EL (cell line): ENCODE results near the gene HIPK2.

ENCODE experiments used
- DNase-seq: peaks from one replicate; pipeline ENCODE4 v3.0.0-alpha.2; 2016

The HIPK2 gene

DNA sequence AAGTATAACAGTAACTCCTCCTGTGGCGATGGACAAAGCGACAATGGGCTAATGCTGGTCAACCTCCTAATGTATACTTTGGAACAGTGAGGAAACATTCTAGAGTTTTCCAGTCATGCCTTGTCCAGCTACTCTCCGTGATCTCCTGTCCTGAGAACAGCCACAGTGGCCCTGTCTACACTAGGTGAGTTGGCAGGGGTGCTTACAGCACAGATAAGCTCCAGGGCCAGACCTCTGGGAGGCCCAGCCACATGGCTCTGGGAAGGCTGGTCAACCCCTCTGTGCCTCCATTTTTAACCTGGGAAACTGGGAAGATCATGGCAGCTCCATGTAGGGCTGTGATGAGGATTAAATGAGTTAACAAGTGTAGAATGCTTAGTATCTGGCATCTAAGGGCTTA is 197.4 kb downstream of the HIPK2 start:
- DNase-seq, result no peak

DNA sequence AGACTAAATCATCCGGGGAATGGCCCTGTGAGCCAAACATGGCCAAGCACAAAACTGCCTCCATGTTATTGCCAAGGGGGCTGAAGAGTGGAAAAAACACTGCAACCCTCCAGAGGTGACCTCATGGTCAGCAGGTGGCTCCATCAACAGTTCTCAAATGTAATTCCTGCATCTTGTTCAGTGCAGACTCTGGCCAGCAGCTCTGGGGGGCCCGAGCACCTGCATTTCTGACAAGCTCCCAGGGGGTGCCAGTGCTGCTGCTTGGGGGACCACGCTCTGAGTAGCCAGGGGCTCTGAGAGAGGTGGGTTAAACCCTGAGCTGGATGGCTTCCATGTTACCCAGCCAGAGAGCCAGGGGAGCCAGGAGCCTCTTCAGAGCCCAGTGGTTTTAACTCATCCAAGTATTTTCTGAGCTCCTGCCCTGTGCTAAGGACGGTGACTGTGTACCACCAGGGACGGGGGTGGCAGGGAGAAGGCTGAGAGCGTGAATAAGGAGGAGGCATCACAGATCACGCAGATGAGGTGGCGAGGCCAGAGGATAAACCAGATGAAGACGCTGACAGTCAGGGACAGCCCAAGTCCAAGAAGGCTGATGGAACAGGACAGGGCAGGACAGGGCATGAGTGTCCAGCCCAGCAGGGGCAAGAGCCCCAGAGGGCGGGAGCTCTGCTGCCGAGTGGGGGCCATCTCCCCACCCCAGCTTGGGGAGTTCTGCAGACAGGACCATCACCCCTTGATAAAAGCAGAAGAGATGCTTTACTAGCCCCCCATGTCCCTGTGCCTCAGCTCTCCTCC is 201.4 kb downstream of the HIPK2 start:
- DNase-seq, result no peak

DNA sequence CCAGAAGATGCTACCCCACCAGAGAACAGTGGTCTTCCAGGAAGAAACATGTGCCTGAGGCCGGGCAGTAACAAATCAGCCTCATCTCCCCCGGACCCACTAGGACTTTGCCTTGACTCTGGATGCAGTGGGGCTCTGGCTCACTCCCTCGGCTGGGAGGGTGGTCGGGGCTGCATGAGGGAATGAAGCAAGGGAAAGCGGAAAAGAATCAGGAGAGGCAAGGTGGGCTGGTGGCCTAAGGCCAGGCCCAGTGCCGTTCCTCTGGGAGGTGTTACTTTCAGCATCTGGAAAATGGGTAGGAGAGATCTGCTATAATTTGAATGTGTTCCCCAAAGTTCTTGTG is 202.5 kb downstream of the HIPK2 start:
- DNase-seq, result no peak

DNA sequence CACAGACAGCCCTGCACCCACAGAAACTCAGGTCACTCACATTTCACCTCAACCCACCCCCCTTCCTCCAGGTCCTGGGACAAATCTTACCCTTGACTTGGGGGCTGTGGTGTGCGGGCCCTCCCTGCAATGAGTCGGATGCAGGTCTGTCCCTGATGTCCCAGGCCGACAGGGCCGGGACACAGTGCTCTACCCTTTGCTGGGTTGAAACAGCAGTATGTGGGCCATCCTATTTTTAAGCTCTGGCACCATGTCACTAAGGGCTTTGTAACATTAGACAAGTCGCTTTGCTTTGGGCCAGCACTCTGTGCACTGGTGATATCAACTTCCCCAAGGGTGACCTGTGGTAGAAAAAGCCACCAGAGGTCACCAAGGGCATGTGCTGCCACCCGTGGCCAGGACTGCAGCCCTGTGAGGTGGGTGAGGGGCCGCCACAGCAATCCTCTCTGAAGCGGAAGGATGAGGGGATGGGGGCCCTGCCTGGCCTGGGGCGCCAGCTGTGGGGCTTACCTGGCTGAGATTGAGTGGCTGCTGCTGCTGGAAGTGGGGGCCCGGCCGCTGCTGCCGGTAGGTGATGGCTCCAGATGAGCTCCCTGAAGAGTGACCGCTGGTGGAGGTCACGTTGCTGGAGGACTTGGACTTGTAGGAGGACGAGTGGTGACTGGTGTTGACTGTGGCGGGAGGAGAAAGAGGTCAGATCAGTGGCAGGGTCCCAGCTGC is 203.0 kb downstream of the HIPK2 start:
- no peak for DNase-seq

DNA sequence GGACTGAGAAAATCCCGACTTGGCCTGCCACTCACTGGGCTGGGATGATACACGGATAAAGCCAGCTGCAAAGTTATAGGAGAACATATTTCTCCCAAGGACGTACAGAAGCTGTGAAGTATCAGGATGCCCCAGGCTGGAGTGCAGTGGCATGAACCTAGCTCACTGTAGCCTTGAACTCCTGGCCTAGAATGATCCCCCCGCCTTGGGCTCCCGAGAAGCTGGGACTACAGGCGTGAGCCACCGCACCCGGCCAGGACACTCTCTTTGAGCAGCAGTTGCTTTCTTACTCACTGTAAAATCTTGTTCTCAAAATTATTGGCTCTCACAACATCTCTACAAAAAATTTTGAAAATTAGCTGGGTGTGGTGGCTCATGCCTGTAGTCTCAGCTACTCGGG is 203.9 kb downstream of the HIPK2 start:
- DNase-seq, result no peak

DNA sequence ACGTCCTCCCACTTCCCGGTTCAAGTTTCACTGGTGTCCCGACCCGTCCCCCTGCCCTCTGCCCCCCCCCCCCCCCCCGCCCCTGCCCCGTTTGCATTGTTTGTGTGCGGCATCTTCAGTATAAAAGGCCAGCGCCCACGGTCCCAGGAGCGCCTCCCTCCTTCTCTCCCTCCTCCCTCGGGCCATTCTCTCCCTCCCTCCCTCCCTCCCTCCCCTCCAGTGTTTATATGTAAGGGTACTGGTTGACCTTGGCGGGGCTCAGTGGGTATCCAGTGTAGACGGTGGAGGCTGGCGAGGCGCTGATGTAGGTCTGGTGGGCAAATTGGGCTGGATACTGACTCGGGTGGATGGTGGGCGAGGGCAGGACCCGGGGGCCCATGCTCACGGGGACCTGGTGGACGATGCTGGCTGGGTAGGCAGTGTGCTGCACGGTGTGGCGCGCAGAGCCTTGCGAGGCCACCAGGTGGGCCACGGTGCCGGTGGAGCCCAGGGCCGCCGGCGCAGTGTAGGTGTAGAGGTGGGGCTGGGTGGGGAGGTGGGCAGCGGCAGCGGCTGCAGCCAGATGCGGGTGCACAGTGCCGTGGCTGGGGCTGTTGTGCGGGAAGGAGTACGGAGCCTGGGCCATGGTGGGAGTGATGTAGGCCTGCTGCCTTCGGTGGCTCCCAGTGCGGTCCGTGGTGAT is 205.0 kb downstream of the HIPK2 start:
- DNase-seq, result no peak

DNA sequence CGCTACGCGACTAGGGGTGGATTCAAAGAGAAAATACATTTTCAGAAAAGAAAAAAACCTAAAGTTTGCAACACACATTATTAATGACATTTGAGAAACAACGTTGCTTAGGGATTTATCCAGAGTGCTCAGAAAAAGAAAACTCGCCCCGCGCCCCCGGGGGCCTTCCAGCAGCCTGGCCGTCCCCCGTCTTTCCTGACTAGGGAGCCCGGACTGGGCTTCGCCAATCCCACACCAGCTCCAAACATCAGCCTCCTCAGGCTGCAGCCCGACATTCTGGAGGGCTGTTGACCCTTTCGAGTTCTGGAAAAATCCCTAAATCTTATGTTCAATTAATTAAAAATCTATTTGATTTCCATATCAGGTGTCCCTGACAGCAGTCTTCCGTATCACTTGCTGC is 205.7 kb downstream of the HIPK2 start:
- no peak for DNase-seq

DNA sequence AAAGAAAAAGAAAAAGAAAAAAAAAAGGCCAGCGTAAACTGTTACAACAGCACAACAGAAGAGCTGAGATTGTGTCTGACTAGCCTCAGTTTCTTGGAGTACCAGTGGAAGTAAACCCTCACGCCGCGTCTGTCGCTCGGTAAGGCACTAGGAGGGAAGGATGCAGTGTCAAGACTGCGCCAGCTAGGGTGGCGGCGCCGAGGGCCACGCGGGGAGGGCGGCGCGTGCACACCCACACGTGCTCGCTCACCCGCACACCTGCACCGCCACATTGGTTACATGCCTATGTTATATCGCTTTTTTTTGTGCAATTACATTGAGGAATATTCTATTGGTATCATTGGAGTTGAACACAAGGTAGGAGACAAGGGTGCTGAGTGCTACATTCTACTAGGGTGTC is 206.1 kb downstream of the HIPK2 start:
- no peak for DNase-seq

- no peak for DNase-seq
Observed at GRCh38 chr7:139571190-139571589, 206.6 kb downstream of the HIPK2 start.

DNA sequence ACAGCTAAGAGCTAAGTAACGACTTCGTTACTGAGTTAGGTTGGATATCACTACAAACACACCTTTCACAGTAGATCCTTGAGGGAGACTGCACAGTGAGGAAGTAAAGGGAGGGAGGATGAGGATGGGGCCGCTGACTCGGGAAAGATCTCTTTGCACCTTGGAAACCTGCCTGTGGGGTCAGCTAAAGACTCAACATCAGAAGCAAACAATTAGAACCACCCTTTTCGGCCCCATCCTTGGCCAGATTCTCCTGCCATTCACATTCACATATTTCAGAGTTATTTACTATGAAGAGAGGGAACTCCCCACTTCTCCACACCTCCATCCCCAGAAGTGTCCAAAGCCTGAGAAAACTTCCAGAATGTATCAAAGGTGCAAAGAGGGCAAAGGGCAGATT is 207.2 kb downstream of the HIPK2 start:
- DNase-seq, result no peak

GRCh38 chr7:139570119-139570518 is 207.7 kb downstream of the HIPK2 start:
- no peak for DNase-seq

DNA sequence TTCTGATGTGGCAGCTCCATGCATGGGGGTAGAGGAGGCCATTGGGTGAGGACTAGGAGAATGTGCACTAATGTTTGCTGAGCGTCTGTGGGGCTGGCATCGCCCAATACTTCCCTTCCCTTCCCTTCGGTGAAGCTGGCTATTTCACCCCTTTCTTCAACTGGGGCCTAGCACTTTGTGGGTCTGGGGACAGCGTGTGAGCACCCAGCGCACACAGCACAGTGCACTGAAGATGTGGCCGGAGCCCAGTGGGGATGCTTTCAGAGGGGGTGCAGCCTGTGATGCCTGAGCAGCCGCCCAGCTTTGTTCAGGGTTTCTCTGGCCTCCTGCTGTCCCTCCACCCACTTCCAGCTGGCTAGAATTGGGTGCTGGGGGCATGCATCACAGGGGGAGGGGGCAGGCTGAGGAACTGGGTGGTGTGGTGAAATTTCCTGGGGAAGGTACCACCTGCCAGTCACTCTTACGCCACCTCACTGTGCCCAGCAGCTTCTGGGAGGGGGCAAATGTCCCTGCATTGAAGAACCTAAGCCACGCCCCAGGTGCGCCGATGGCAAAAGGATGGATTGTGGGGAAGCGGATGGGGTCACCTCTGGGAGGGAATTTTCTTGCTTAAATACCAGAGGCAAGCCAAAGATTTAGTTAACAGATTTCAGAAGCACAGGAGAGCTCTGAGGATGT is 208.8 kb downstream of the HIPK2 start:
- DNase-seq, result no peak

- no peak for DNase-seq
Observed at GRCh38 chr7:139568346-139568675, 209.5 kb downstream of the HIPK2 start.

DNA sequence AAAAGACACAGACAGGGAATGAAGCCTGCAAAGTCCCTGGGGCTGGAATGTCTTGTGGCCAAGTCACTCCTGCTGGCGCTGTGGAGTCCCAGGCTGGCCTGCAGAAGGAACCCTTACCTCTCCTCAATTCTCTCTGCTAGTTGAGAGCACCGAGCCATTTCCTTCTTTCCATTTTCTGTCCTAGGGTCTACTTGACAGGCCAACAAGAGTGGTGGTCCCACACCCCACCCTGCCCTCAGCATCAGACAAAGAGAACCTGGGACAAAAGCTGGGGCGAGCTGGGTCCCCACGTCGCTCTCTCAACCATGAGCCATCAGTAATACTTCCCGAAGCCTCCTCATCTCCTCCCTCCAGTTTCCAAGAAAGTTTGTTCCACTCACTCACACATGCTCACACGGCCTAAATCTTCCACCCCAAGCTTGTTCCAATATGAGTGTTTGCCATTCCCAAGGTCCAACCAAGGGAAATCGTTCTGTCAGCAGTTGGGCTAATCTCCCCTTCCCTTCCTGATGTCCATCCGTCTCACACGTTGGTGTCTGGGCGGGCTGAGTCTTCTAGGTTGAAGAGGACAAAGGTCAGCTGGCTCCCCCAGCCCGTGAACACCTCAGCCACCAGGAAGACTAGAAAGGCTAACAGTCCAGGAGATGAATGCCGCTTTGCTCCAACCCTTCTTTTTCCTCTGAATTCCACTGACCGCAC is 210.0 kb downstream of the HIPK2 start:
- DNase-seq, result no peak

DNA sequence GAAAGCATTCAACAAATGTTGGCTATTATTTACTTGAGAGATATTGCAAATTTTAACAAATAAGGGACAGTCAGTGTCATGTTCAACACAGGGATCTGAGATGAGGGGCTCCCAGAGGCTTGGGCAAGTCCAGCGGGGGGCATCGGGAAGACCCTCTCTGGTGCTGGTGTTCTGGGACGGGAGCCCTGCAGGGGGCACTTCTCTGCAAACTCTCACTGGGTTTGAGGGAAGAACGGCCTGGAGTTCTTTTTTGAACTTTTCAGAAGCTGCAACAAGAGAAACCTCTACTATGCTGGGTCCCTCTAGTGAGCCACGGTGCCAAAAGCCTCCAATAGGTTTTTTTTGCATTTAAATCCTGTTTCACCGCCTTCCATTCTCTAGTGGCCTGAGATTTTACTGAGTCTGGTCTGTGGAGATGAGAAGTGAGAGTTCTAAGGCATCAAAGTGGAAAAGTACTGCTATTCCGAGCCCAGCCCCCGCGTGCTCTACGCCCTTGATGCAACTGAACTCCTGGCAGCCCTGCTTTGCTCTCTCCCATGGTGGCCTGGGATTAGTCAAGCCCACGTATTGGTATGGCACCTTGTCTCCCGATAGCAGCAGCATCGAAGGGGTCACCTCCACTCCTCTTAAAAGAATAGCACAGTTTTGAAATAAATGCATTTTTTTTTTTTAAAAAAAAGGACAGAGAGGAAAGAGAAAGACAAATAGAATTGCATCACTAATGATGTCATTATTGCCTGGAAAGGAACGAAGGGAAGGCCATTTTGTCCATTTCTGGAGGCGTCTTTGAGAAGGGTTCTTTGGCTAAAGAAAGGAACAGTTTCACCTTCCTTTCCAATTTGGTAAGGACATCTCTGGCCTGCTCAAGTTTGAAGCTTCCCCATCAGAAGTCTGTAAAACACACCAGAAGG is 210.8 kb downstream of the HIPK2 start:
- DNase-seq, result no peak

DNA sequence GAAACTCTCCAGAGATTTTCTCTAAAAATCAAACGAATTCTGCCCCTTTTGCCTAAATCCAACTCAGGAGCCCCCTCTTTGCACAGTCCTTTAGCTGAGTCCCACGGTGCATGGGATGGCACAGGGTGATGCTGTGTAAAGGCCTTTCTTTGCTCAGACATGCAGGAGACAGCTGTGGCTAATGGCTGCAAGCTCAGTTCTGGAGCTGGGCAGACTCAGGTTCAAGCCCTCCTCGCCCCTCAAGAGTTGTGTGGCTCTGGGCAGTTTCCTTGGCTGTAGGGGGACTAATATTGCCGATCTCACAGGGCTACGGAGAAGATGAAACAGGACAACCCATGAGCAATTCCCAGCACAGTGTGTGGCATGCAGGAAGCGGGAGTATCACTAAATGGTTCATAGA is 211.7 kb downstream of the HIPK2 start:
- no peak for DNase-seq

DNA sequence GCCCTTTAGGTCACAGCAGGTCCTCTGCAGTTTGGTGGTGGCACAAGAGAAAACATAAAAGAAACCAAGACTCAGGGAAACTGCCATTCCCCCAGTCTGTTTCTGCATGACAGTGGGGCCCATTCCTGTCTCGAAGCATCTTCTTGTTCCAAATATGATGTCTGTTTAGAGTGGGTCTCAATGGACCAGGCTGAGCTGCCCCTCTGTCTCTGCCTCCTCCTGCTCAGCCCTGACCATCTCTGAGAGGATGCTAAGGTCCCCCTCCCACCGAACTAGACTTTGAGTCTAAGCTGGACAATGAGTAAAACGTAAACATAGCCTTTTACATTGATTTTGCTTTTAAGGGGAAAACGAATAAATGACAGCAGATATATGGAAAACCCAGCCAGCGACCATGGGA is 213.9 kb downstream of the HIPK2 start:
- DNase-seq, result no peak

DNA sequence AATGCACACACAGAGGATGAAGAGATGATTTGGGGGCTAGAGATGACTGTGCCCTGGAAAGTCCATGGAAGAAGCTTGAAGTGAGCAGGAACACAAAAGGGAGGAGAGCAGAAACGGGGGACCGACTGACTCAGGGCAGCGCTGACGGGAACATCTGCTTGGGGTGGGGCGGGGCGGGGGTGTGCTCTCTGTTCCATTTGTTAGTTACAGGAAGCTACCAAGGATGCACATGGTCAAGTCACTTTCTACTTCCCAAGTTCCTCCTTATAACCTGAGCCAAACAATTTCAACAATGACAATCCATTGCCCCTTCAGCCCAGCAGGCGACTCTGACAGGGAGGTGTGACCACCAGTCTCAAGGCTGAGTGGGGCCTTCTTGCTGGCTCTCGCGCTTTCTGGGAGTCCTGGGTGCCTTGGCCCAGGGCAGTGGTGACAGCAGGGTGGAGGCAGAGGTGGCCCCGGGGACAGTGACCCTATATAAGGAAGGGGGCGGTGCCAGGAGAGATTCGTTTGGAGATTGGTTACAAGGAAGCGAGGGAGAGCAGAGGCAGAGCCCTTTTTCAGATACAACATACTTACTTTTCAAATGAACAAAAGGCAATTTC is 214.7 kb downstream of the HIPK2 start:
- DNase-seq, result no peak

DNA sequence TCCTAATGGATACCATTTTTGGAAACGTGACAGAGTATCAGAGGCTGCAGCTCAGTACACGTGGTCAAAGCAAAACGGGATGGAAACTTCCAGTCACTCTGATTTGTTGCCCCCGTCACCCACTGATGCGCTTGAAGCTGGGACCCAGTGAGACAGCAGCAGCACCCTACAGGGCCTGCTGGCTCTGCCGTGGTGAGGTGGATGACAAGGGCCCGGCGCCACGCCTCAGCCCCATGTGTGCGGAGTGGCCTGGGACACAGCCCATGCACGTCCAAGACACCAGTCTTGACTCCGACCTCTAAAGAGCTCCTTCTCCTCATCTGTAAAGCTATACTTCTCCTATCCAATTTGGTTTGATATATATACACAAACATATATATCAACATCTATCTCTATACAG is 215.3 kb downstream of the HIPK2 start:
- DNase-seq, result no peak

GRCh38 chr7:139560678-139561077 is 217.1 kb downstream of the HIPK2 start:
- DNase-seq, result no peak

- DNase-seq, result no peak
Observed at GRCh38 chr7:139560199-139560598, 217.6 kb downstream of the HIPK2 start.
